Ovary (tissue), 9 donors: ENCODE data around the gene PEPD. TPM values are rescaled to one million over a fixed set of nuclear protein-coding genes. Genes with fewer than 3 reads are reported as not detected.

Experiments
- DNase-seq, 5 donors: peaks; one replicate each; pipeline ENCODE4 v3.0.0-alpha.2; 2019 to 2020
- H3K27ac ChIP-seq, 2 donors: fragments of 200-600 bp; one replicate each; pipeline versions ENCODE4 v1.5.1 to v1.8.0; 2019 to 2022
- H3K27me3 ChIP-seq: fragments of 200-600 bp; one replicate; pipeline ENCODE4 v1.8.0; 2022
- H3K36me3 ChIP-seq: fragments of 200-600 bp; sonication (generic); one replicate; pipeline ENCODE4 v1.5.1; 2019
- H3K4me1 ChIP-seq: one replicate; pipeline ENCODE4 v1.8.1; 2013; ENCODE audit warnings: mild to moderate bottlenecking, moderate library complexity; ENCODE audit not compliant: insufficient read depth
- H3K4me3 ChIP-seq: fragments of 200-600 bp; sonication (generic); one replicate; pipeline ENCODE4 v1.5.1; 2017
- H3K9me3 ChIP-seq, 2 donors: fragments of 200-600 bp in 1 of 2; sonication (generic) in 1 of 2; one replicate each; pipeline versions ENCODE4 v1.5.1 to v1.8.1; 2013 to 2019; ENCODE audit warnings: mild to moderate bottlenecking in 1 of 2, moderate library complexity in 1 of 2
- CTCF ChIP-seq, 3 donors: fragments of 450-650 bp in 2 of 3; fragments of 200-600 bp in 1 of 3; IDR thresholded peaks; one replicate each; pipeline versions ENCODE4 v1.5.1 to v1.8.0; 2016 to 2022; ENCODE audit warnings: antibody characterized with exemption in 3 of 3, mild to moderate bottlenecking in 1 of 3
- EP300 ChIP-seq: sonication (generic); formaldehyde crosslinking; IDR thresholded peaks from one replicate; pipeline ENCODE4 v1.6.1; 2017; ENCODE audit warnings: antibody characterized with exemption
- POLR2A ChIP-seq: fragments of 450-650 bp; IDR thresholded peaks from one replicate; pipeline ENCODE4 v1.6.1; 2017; ENCODE audit warnings: antibody characterized with exemption, mild to moderate bottlenecking, moderate library complexity
- WGBS, 3 donors: extraction: QIAGEN DNeasy Blood & Tissue Kit in 1 of 3; methylation state at CpG; one replicate each; pipeline versions ENCODE4 v1.1.5 to v1.1.7; 2013 to 2017; 5-methylcytosine and 5-hydroxymethylcytosine counted together
- intact Hi-C, 4 donors: fragments of 100-400 bp; cut with DNase I; formaldehyde crosslinking; loops; one replicate each; pipeline versions ENCODE4 v1.11.0 to v1.15.1; 2022 to 2023
- polyA plus RNA-seq, 2 donors: library from polyadenylated mRNA; stranded (reverse); fragments of 200-250 nt in 1 of 2; fragments of 350-450 nt in 1 of 2; fragmentation: Illumina TruSeq in 1 of 2; extraction: RNeasy Lipid Tissue Mini Kit (QIAGEN cat#74804) in 1 of 2; gene quantifications; one replicate each; pipeline ENCODE4 v1.2.3, GENCODE V29; 2013 to 2014
- total RNA-seq, 7 donors: library from RNA; depleted of rRNA in 2 of 7; stranded (reverse); fragments of >200 nt in 2 of 7; fragmentation: NEBNext Ultra II Directional in 3 of 7; extraction: Animal tissue kit (Norgen Biotek cat#: 25700) in 3 of 7; gene quantifications; one replicate each; pipeline versions ENCODE4 v1.1.0 to v1.2.4, GENCODE V29; 2016 to 2023
- donor health status: DM: no; HTN: no; CAD: no; lungs with moderate emphysema.
- donor health status: DM: no; HTN: no; CAD: no.
- donor health status: Bipolar disorder and iron deficiency.
- donor health status: DM: yes; HTN: yes; CAD: no.
- donor health status: DM: no; HTN: no; CAD: no.
- donor health status: DM: yes; HTN: yes; CAD: no.

PEPD gene
- total and polyA plus RNA-seq, 9 donors = 38.7 to 66.9 (median 58.9) TPM

DNA sequence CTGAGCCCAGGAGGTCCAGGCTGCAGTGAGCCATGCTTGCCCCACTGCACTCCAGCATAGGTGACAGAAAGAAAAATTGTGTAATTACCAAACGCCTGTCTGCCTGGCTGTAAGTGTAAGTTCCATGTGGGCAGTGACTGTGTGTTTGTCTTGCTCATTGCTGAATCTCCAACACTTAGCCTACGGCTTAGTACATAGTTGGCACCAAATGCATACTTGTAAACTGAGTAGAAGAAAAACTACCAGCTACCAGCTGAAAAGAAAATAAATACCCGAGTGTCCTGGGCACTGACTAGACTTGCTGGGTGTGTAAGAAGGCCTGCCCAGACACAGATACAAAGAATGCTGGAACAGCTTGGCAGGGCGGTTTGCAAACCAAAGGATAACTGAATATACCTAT lies 150.8 kb downstream of the PEPD start:
- intact Hi-C loops = no loop called here
- Histone ChIP-seq H3K4me1 (no peaks in the 10 kb centered on the region), H3K9me3 (no peaks in the 10 kb centered on the region), H3K36me3 (no peaks in the 10 kb centered on the region), H3K4me3 (no peak overlapping the region), H3K27ac (no peak overlapping the region), H3K27me3 (no peaks in the 10 kb centered on the region)
- 80 to 86% (median 85%) methylated on average over 4 of the region's 4 CpGs for WGBS, 3 donors
- TF ChIP-seq CTCF (IDR thresholded peaks at IDR 0.05) (no peak), EP300 (no peak), POLR2A (no peak)
- no peak for DNase-seq

- Histone ChIP-seq H3K27ac (no peak overlapping the region), H3K27me3 (no peaks in the 10 kb centered on the region), H3K36me3 (no peaks in the 10 kb centered on the region), H3K4me3 (no peak overlapping the region), H3K9me3 (no peaks in the 10 kb centered on the region), H3K4me1 (no peaks in the 10 kb centered on the region)
- WGBS, 3 donors = 72 to 75% (median 75%) methylated on average over 5 of the region's 5 CpGs
- intact Hi-C loops = no loop called here
- no peak for TF ChIP-seq EP300
- no peak for DNase-seq
Measured at GRCh38 chr19:33368074-33368864, 153.3 kb downstream of the PEPD start.

GRCh38 chr19:33366897-33367296 lies 154.7 kb downstream of the PEPD start:
- 77 to 86% (median 86%) methylated on average over 5 of the region's 5 CpGs for WGBS, 3 donors
- intact Hi-C loops = no loop called here
- Histone ChIP-seq H3K4me3 (no peak overlapping the region), H3K27me3 (no peaks in the 10 kb centered on the region), H3K36me3 (no peaks in the 10 kb centered on the region), H3K4me1 (no peaks in the 10 kb centered on the region), H3K9me3 (no peaks in the 10 kb centered on the region), H3K27ac (no peak overlapping the region)
- TF ChIP-seq EP300 (no peak), CTCF (IDR thresholded peaks at IDR 0.05) (no peak), POLR2A (no peak)
- no peak for DNase-seq

- TF ChIP-seq EP300 = no peak
- TF ChIP-seq CTCF (IDR thresholded peaks at IDR 0.05) = no peak
- no peak for TF ChIP-seq POLR2A
- no peaks in the 10 kb centered on the region for H3K36me3 ChIP-seq
- no peak overlapping the region for H3K4me3 ChIP-seq
- no peaks in the 10 kb centered on the region for H3K27me3 ChIP-seq
- H3K4me1 ChIP-seq = no peaks in the 10 kb centered on the region
- WGBS, 3 donors = 70 to 80% (median 80%) methylated on average over 6 of the region's 6 CpGs
- intact Hi-C loops = no loop called here
- no peaks in the 10 kb centered on the region for H3K9me3 ChIP-seq
- no peak for DNase-seq
- H3K27ac ChIP-seq = no peak overlapping the region
Measured at GRCh38 chr19:33366127-33366526, 155.5 kb downstream of the PEPD start.

GRCh38 chr19:33365691-33366090 lies 155.9 kb downstream of the PEPD start:
- intact Hi-C loops = no loop called here
- TF ChIP-seq EP300 (no peak), CTCF (IDR thresholded peaks at IDR 0.05) (no peak), POLR2A (no peak)
- no peak overlapping the region for H3K27ac ChIP-seq
- no peak for DNase-seq
- H3K9me3 ChIP-seq = no peaks in the 10 kb centered on the region
- H3K27me3 ChIP-seq = no peaks in the 10 kb centered on the region
- H3K4me1 ChIP-seq = no peaks in the 10 kb centered on the region
- H3K36me3 ChIP-seq = no peaks in the 10 kb centered on the region
- no peak overlapping the region for H3K4me3 ChIP-seq
- WGBS, 3 donors = 62 to 72% (median 65%) methylated on average over 7 of the region's 7 CpGs
